Measurements from ENCODE around the gene HELZ2. TPM values are rescaled to one million over a fixed set of nuclear protein-coding genes. Genes with fewer than 3 reads are reported as not detected.

HELZ2 gene
- total and polyA plus RNA-seq, 2 donors (not counting 1 experiment from before 2014, with no cell fraction given), result 3.3 to 47.6 TPM

- Histone ChIP-seq H3K4me2 (ENCODE audit: extremely low read depth, insufficient read depth, low read length) (no peak overlapping the region), H2AFZ (ENCODE audit: low read length) (no peak overlapping the region), H3K79me2 (ENCODE audit: control insufficient read depth, insufficient read depth, low read length) (peaks cover 34% of the 10 kb centered on the region), H3K27ac (ENCODE audit: insufficient read depth, low read length) (no peak overlapping the region), H4K20me1 (ENCODE audit: control insufficient read depth, extremely low read depth, insufficient read depth, low read length) (no peaks in the 10 kb centered on the region), H3K9ac (ENCODE audit: insufficient read depth, low read length) (no peak overlapping the region), H3K4me1 (ENCODE audit: control insufficient read depth, extremely low read depth, insufficient read depth, low read length) (no peaks in the 10 kb centered on the region), H3K27me3 (ENCODE audit: control insufficient read depth, insufficient read depth, low read length) (no peaks in the 10 kb centered on the region), H3K4me3 (replicated peaks in 1 of 4; ENCODE audit: control extremely low read depth in 1 of 4, insufficient read depth in 1 of 4, low read depth in 3 of 4, low read length in 4 of 4) (no peak overlapping the region), H3K9me3 (ENCODE audit: control insufficient read depth, insufficient read depth, low read depth, low read length) (no peaks in the 10 kb centered on the region), H3K36me3 (ENCODE audit: control insufficient read depth, insufficient read depth, low read length) (peaks cover 7% of the 10 kb centered on the region)
- DNase-seq (ENCODE audit: low read depth in 2 of 2), result no peak
- no peak for TF ChIP-seq CTCF (conservative IDR thresholded peaks at IDR 0.05 in 1 of 2, IDR thresholded peaks at IDR 0.05 in 1 of 2; ENCODE audit: low read depth in 1 of 2, low read length in 2 of 2)
- no peak for TF ChIP-seq EZH2 (IDR thresholded peaks at IDR 0.05; ENCODE audit: low read length, missing control alignments)
Measured at GRCh38 chr20:63619086-63619485, 45.0 kb upstream of the HELZ2 start.

GRCh38 chr20:63618291-63618980, 44.4 kb upstream of the HELZ2 start:
- DNase-seq (ENCODE audit: low read depth in 2 of 2), result no peak
- Histone ChIP-seq H3K4me1 (ENCODE audit: control insufficient read depth, extremely low read depth, insufficient read depth, low read length) (no peaks in the 10 kb centered on the region), H4K20me1 (ENCODE audit: control insufficient read depth, extremely low read depth, insufficient read depth, low read length) (no peaks in the 10 kb centered on the region), H2AFZ (ENCODE audit: low read length) (no peak overlapping the region), H3K4me2 (ENCODE audit: extremely low read depth, insufficient read depth, low read length) (no peak overlapping the region), H3K27me3 (ENCODE audit: control insufficient read depth, insufficient read depth, low read length) (no peaks in the 10 kb centered on the region), H3K4me3 (replicated peaks in 1 of 4; ENCODE audit: control extremely low read depth in 1 of 4, insufficient read depth in 1 of 4, low read depth in 3 of 4, low read length in 4 of 4) (no peak overlapping the region), H3K9me3 (ENCODE audit: control insufficient read depth, insufficient read depth, low read depth, low read length) (no peaks in the 10 kb centered on the region), H3K9ac (ENCODE audit: insufficient read depth, low read length) (no peak overlapping the region), H3K79me2 (ENCODE audit: control insufficient read depth, insufficient read depth, low read length) (peaks cover 34% of the 10 kb centered on the region), H3K36me3 (ENCODE audit: control insufficient read depth, insufficient read depth, low read length) (peaks cover 7% of the 10 kb centered on the region), H3K27ac (ENCODE audit: insufficient read depth, low read length) (no peak overlapping the region)
- TF ChIP-seq CTCF (conservative IDR thresholded peaks at IDR 0.05 in 1 of 2, IDR thresholded peaks at IDR 0.05 in 1 of 2; ENCODE audit: low read depth in 1 of 2, low read length in 2 of 2) (no peak), EZH2 (IDR thresholded peaks at IDR 0.05; ENCODE audit: low read length, missing control alignments) (no peak)

GRCh38 chr20:63617876-63618265, 43.8 kb upstream of the HELZ2 start:
- no peak overlapping the region for H3K27ac ChIP-seq (ENCODE audit: insufficient read depth, low read length)
- no peaks in the 10 kb centered on the region for H3K4me1 ChIP-seq (ENCODE audit: control insufficient read depth, extremely low read depth, insufficient read depth, low read length)
- peaks cover 7% of the 10 kb centered on the region for H3K36me3 ChIP-seq (ENCODE audit: control insufficient read depth, insufficient read depth, low read length)
- TF ChIP-seq EZH2 (IDR thresholded peaks at IDR 0.05; ENCODE audit: low read length, missing control alignments) (no peak), CTCF (conservative IDR thresholded peaks at IDR 0.05 in 1 of 2, IDR thresholded peaks at IDR 0.05 in 1 of 2; ENCODE audit: low read depth in 1 of 2, low read length in 2 of 2) (no peak)
- no peak for DNase-seq (ENCODE audit: low read depth in 2 of 2)
- H3K9me3 ChIP-seq (ENCODE audit: control insufficient read depth, insufficient read depth, low read depth, low read length), result no peaks in the 10 kb centered on the region
- no peak overlapping the region for H3K4me3 ChIP-seq (replicated peaks in 1 of 4; ENCODE audit: control extremely low read depth in 1 of 4, insufficient read depth in 1 of 4, low read depth in 3 of 4, low read length in 4 of 4)
- no peak overlapping the region for H2AFZ ChIP-seq (ENCODE audit: low read length)
- no peaks in the 10 kb centered on the region for H4K20me1 ChIP-seq (ENCODE audit: control insufficient read depth, extremely low read depth, insufficient read depth, low read length)
- no peaks in the 10 kb centered on the region for H3K27me3 ChIP-seq (ENCODE audit: control insufficient read depth, insufficient read depth, low read length)
- H3K9ac ChIP-seq (ENCODE audit: insufficient read depth, low read length), result no peak overlapping the region
- H3K79me2 ChIP-seq (ENCODE audit: control insufficient read depth, insufficient read depth, low read length), result peaks cover 34% of the 10 kb centered on the region
- no peak overlapping the region for H3K4me2 ChIP-seq (ENCODE audit: extremely low read depth, insufficient read depth, low read length)

Data from fibroblast of lung (primary cell).